Measurements from ENCODE around the gene KIF26B. TPM values are rescaled to one million over a fixed set of nuclear protein-coding genes. Genes with fewer than 3 reads are reported as not detected.

The KIF26B gene
- total RNA-seq, 1 donor from 2014 or later: 8.8 TPM

GRCh38 chr1:245611251-245611650 is 456.5 kb downstream of the KIF26B start:
- Mint-ChIP-seq H3K27me3 (ENCODE audit: unreplicated experiment) (peaks cover 20% of the 10 kb centered on the region), H3K9me3 (ENCODE audit: unreplicated experiment) (no peaks in the 10 kb centered on the region), H3K36me3 (ENCODE audit: unreplicated experiment) (peaks cover 3% of the 10 kb centered on the region), H3K27ac (ENCODE audit: unreplicated experiment) (no peak overlapping the region), H3K4me1 (ENCODE audit: unreplicated experiment) (peaks cover 28% of the 10 kb centered on the region), H3K4me3 (ENCODE audit: unreplicated experiment) (no peak overlapping the region)
- no peak for TF ChIP-seq CTCF (IDR thresholded peaks at IDR 0.05)
- DNase-seq (ENCODE audit: extremely low spot score, unreplicated experiment): no peak

- no peak for DNase-seq (ENCODE audit: extremely low spot score, unreplicated experiment)
- no peak overlapping the region for H3K4me3 Mint-ChIP-seq (ENCODE audit: unreplicated experiment)
- peaks cover 9% of the 10 kb centered on the region for H3K27me3 Mint-ChIP-seq (ENCODE audit: unreplicated experiment)
- H3K36me3 Mint-ChIP-seq (ENCODE audit: unreplicated experiment): peaks cover 3% of the 10 kb centered on the region
- no peak for TF ChIP-seq CTCF (IDR thresholded peaks at IDR 0.05)
- H3K27ac Mint-ChIP-seq (ENCODE audit: unreplicated experiment): no peak overlapping the region
- H3K4me1 Mint-ChIP-seq (ENCODE audit: unreplicated experiment): peaks cover 24% of the 10 kb centered on the region
- no peaks in the 10 kb centered on the region for H3K9me3 Mint-ChIP-seq (ENCODE audit: unreplicated experiment)
Measured at GRCh38 chr1:245614476-245614875, 459.7 kb downstream of the KIF26B start.

GRCh38 chr1:245615001-245615400 is 460.2 kb downstream of the KIF26B start:
- H3K36me3 Mint-ChIP-seq (ENCODE audit: unreplicated experiment): peaks cover 3% of the 10 kb centered on the region
- TF ChIP-seq CTCF (IDR thresholded peaks at IDR 0.05): no peak
- no peak overlapping the region for H3K27ac Mint-ChIP-seq (ENCODE audit: unreplicated experiment)
- H3K4me1 Mint-ChIP-seq (ENCODE audit: unreplicated experiment): peaks cover 24% of the 10 kb centered on the region
- no peaks in the 10 kb centered on the region for H3K9me3 Mint-ChIP-seq (ENCODE audit: unreplicated experiment)
- no peak overlapping the region for H3K4me3 Mint-ChIP-seq (ENCODE audit: unreplicated experiment)
- DNase-seq (ENCODE audit: extremely low spot score, unreplicated experiment): no peak
- peaks cover 8% of the 10 kb centered on the region for H3K27me3 Mint-ChIP-seq (ENCODE audit: unreplicated experiment)

- DNase-seq (ENCODE audit: extremely low spot score, unreplicated experiment): no peak
- H3K27ac Mint-ChIP-seq (ENCODE audit: unreplicated experiment): no peak overlapping the region
- H3K4me3 Mint-ChIP-seq (ENCODE audit: unreplicated experiment): no peak overlapping the region
- peaks cover 11% of the 10 kb centered on the region for H3K27me3 Mint-ChIP-seq (ENCODE audit: unreplicated experiment)
- no peak for TF ChIP-seq CTCF (IDR thresholded peaks at IDR 0.05)
- H3K9me3 Mint-ChIP-seq (ENCODE audit: unreplicated experiment): no peaks in the 10 kb centered on the region
- H3K4me1 Mint-ChIP-seq (ENCODE audit: unreplicated experiment): no peaks in the 10 kb centered on the region
- no peaks in the 10 kb centered on the region for H3K36me3 Mint-ChIP-seq (ENCODE audit: unreplicated experiment)
Measured at GRCh38 chr1:245621589-245621988, 466.8 kb downstream of the KIF26B start.

GRCh38 chr1:245622332-245623014 is 467.7 kb downstream of the KIF26B start:
- Mint-ChIP-seq H3K27me3 (ENCODE audit: unreplicated experiment) (peaks cover 18% of the 10 kb centered on the region), H3K36me3 (ENCODE audit: unreplicated experiment) (peaks cover 3% of the 10 kb centered on the region), H3K4me1 (ENCODE audit: unreplicated experiment) (no peaks in the 10 kb centered on the region), H3K27ac (ENCODE audit: unreplicated experiment) (no peak overlapping the region), H3K4me3 (ENCODE audit: unreplicated experiment) (no peak overlapping the region), H3K9me3 (ENCODE audit: unreplicated experiment) (no peaks in the 10 kb centered on the region)
- no peak for TF ChIP-seq CTCF (IDR thresholded peaks at IDR 0.05)
- DNase-seq (ENCODE audit: extremely low spot score, unreplicated experiment): peak; percentile 65

Measured in osteocyte (in vitro differentiated cells).